Measurements from ENCODE around the gene SCAMP4.

Gene SCAMP4

GRCh38 chr19:1962674-1963073, 57.5 kb downstream of the SCAMP4 start:
- DNase-seq: no peak

DNA sequence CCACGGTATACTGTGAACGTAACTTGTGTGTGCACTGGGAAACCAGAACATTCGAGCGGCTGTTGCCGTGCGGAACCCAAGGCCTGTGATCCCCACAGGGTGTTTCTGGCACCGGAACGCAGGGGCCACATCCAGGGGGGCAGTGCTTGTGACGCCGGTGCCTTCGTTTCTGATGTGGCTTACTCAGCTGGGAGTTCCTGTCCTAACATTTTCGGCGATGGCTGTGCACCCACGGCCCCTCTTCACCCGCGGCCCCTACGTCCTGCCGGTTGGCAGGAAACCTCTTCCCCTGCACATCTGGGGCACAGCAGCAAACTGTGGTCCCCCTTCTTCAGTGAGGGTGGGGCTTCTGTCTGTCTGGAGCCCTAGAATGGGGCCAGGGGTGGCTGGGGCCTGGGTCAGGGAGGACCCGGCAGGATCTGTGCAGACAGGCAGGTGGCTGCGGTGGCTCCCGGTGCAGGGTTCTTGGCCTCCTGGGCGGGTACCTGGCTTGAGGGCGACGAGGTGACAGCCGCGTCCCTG, 61.9 kb downstream of the SCAMP4 start:
- DNase-seq: no peak

- DNase-seq: no peak
Observed at GRCh38 chr19:1968279-1969175, 63.3 kb downstream of the SCAMP4 start.

- DNase-seq: no peak
Observed at GRCh38 chr19:1969176-1970002, 64.2 kb downstream of the SCAMP4 start.

DNA sequence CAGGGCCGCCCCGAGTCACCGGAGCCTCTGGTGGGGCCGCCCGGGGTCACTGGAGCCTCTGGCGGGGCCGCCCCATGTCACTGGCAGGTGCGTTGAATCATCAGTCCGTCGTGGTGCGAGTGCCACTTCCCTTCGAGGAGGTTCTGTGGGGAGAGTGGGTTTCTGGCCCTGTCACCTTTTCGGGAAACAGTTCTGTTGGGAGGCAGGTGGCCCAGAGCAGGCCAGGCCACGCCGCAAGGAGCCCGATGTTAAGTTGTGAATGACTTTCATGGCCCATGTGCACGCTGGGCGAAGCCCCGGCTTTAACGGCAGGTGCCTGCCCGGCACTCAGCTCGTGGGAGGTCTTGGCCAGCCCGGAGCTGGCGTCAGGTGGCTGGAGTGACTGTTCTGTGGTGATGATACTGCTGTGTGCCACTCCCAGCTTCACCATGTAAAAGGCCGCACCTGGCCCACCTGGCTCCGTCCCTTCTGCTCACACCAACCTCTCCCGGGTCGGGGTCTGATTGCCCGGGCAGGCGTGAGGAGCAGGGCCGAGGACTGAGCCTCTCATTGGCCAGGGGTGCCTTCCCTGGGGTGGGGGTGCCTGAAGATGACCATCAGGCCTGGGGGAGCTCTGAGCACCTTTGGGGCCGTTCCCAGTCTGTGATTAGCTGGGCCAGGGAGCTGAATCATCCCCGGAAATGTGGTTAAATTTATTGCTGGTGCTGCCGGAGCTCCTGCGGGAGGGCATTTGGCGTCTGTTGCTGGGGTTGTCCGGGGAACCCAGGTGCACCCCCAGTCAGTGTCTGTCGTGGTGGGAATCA, 65.0 kb downstream of the SCAMP4 start:
- DNase-seq: no peak

- DNase-seq: no peak
Observed at GRCh38 chr19:1970806-1971502, 65.8 kb downstream of the SCAMP4 start.

DNA sequence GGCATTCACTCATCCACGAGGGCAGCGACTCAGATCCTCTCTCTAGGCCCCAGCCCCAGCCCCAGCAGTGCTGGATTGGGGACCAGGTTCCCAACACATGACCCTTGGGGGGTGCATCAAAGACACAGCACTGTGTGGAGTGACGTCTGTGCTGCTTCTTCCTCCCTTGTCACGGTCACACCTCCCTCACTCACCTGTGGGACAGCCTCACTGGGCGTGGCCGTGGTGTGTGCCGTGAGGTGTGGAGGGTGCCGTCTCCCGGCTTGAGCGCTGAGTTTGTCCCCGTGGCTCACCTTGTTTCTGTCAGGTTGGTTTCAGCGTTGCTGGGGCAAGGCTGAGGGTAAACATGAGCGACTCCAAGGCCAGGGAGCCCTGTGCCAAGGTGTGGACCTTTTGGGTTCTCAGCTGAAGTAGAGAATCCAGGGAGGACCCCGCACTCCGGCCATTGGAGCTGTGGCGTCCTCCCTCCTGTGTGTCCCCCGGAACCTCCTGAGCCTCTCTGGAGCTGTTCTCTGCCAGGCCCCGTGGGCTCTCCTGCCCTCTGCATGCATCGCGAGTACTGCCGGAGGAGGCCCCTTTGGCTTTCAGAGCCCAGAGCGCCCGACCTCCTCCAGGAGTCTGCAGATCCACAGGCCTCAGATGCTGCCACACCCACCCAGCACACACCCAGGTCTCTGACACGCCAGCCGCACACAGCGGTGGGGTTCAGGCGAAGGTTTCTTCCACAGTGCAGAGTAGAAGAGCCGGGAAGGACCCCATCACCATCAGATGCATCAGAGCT, 69.4 kb downstream of the SCAMP4 start:
- DNase-seq: no peak

GRCh38 chr19:1975162-1975480, 69.9 kb downstream of the SCAMP4 start:
- DNase-seq: no peak
